GM12872 (cell line): ENCODE measurements around the gene ARHGEF1.

ENCODE experiments used
- TF ChIP-seq, protein P1 (sequence below): IDR thresholded peaks from 3 replicates; pipeline ENCODE4 v1.5.1; 2011; ENCODE audit warnings: low read depth, mild to moderate bottlenecking, low read length, moderate library complexity; ENCODE audit not compliant: insufficient read depth

ARHGEF1 gene

DNA sequence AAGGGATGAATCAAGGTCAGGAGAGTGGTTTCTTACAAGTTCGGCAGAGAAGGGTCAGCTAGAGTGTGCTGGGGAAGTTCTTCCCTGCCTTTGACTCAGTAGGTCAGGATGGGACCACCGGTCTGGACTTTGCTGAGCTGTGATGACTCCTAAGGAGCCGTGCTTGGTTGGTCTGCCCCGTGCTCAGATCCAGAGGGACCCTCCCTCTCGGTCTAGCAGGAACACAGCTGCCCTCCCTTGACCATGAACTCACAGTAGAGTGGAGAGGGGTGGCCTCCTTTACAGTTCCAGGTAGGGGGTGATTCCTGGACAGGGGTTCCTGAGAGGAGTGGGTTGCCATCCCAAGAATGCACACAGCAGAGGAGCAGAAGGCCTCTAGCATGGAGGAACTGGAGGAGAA, 18.6 kb upstream of the ARHGEF1 start:
- TF ChIP-seq, protein P1, sequence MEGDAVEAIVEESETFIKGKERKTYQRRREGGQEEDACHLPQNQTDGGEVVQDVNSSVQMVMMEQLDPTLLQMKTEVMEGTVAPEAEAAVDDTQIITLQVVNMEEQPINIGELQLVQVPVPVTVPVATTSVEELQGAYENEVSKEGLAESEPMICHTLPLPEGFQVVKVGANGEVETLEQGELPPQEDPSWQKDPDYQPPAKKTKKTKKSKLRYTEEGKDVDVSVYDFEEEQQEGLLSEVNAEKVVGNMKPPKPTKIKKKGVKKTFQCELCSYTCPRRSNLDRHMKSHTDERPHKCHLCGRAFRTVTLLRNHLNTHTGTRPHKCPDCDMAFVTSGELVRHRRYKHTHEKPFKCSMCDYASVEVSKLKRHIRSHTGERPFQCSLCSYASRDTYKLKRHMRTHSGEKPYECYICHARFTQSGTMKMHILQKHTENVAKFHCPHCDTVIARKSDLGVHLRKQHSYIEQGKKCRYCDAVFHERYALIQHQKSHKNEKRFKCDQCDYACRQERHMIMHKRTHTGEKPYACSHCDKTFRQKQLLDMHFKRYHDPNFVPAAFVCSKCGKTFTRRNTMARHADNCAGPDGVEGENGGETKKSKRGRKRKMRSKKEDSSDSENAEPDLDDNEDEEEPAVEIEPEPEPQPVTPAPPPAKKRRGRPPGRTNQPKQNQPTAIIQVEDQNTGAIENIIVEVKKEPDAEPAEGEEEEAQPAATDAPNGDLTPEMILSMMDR = no peak

DNA sequence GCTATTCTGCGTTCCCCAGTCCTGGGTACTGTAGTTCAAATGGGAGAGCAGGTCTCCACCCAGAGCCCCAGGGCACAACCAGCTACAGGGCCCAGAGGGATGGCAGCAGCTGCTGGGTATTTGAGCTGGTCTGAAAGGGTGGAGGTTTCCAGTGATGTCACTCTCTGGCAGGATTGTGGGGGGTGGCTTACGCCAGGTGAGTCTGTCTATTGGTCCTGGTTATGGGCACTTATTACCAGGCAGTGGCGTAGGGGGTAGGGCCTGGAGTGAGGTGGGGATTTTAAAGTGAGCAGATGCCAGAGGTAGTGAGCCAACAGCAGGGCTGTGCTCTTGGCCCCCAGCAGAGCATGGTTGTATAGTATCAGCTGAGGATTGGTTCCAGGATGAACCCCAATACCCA, 16.7 kb upstream of the ARHGEF1 start:
- TF ChIP-seq, protein P1 = no peak

DNA sequence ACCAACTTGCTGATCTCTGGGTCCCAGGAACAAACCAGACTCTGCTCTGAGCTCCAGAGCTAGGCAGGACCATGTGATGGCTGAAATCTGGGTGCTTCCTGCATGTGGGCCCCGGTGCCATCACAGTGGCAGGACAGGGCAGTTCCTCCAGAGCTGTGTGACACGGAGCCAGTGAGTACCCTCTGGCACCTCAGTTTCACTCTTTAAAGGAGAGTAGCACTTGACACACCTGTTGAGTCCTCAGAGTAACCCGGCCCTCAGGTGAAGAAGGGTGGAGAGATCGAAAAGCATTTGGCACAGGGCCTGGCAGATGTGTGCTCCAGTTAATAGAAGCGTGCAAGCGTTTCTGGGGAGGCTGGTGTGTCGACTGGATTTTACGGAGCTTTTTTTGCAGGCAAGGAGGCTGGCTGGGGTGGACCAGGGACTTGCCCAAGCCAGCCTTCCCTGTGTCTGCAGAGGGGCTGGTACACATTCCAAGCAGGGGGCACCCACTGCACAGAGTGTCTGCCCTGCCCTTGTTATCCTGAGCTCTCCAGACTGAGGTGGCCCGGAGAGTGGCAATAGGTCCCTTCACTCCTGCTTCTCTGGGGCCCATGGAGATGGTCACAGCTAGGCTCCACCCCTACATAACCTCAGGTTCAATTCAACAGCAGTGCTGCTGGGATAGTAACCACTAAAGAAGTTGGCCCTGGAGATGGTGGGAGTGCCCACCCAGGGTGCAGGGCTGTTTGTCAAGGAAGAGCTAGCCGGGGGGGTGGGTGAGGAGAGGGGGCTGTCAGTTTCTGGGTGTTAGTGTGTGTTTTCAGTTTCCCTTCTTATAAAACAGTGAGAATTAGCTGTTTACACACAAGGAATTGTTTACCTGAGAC, 14.6 kb upstream of the ARHGEF1 start:
- TF ChIP-seq, protein P1 = no peak

DNA sequence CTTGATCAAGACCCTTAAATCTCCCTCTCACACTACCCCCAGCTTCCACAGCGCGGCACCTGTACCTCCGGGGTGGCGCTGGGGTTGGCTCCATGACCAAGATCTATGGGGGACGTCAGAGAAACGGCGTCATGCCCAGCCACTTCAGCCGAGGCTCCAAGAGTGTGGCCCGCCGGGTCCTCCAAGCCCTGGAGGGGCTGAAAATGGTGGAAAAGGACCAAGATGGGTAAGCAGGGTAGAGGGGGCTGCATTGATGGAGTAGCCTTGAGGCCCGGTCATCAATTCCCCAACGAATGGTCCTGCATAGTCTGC, 14.0 kb upstream of the ARHGEF1 start:
- TF ChIP-seq, protein P1 = no peak

DNA sequence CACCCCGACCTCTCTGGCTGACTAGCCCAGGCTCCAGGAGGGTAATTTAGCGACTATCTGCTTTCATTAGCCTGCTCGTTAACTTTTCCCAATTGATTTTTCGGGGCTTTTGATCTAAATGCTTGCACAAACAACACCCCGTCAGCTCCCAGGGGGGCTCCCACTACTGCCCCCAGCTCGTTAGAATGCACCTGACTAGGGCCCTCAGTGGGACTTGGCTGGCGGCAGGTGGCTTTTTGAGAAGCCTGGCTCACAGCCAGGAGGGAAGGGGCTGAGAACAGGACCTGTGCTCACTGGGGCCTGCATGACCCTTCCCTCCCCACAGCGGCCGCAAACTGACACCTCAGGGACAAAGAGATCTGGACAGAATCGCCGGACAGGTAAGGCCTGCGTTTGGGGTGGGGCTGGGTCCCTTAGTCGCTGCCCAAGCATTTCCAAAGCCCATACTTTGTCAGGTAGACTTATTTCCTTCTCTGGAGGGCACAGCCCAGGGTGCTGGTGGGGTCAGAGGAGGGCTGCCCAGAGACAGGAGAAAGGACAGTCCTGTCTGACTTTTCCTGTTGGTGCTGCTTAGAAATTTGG, 13.5 kb upstream of the ARHGEF1 start:
- TF ChIP-seq, protein P1 = no peak

DNA sequence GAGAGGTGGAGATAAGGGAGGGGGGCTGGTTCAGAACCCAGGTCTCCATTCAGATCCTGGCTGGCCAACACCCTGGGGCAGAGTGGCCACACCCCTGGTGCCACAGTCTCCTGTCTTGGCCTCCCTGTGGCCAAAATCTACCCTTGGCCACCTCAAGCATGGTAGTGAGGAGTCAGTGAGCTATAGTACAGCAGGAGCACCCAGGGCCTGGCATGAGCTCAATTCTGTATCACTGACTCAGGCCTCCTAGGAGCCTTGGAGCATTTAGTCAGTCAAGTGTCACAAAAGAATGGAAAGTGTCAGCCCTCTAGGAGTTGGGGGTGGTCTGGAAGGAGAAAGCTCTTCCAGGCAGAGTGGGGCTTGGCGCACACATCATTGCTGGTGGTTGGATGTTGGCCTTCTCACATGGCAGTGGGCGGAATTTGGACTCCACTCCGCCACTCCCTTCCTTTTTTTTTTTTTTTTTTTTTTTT, 12.5 kb upstream of the ARHGEF1 start:
- TF ChIP-seq, protein P1 = no peak

DNA sequence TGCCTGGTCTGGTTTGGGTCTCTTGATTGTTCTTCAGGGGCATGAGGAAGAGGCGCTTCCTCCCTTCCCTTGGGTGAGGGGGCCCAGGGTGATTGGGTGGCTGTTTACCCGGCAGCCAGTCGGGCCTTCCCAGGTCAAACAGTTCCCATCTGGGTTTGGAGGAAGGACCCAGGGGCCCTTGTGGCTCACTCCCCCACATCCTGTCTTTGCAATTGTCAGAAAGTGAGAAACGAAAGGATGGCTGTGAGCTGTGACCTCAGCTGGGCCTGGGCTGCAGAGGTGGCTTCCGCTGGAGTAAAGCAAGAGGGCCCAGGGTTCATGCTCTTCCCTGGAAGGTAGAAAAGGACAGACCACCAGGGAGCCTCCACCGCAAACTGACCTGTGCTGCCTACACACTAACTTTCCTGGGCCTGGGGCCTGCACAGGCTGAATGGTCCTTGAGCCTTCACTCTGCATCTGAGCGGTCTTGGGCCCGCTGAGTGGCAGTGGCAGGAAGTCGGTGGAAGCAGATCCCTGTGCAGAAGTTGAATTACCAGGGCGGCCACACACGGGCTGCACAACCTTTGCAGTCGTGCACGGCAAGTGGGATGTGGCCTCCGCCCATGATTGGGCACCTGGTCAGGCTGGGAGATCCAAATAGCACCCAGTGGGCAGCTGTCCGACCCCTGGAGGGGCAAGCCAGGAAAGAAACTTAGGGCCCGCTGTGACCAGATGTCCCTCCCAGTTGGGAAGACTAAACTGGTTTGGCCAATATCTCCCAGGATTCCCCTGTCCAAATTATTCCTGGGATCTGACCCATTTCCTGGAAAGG, 11.2 kb upstream of the ARHGEF1 start:
- TF ChIP-seq, protein P1 = 0 out of 3 replicates have a peak, but pooled peaks have one; percentile 7
